Stomach (tissue), 19 donors: ENCODE data around the gene GOLGA2. TPM values are rescaled to one million over a fixed set of nuclear protein-coding genes. Genes with fewer than 3 reads are reported as not detected.
A peak's percentile ranks its signal among the peaks of the same experiment; 100 is the strongest.

Source experiments
- DNase-seq, 2 donors: peaks; one replicate each; pipeline versions ENCODE4 v3.0.0 to v3.0.0-alpha.2; 2013 to 2019
- H3K27ac ChIP-seq, 5 donors: fragments of 200-600 bp in 4 of 5; sonication (generic) in 4 of 5; one replicate each; pipeline ENCODE4 v1.5.1; 2013 to 2019; ENCODE audit warnings: mild to moderate bottlenecking in 1 of 5, moderate library complexity in 1 of 5
- H3K27me3 ChIP-seq, 3 donors: fragments of 200-600 bp; sonication (generic); one replicate each; pipeline ENCODE4 v1.5.1; 2017 to 2019; ENCODE audit warnings: mixed run types in 1 of 3
- H3K36me3 ChIP-seq, 4 donors: fragments of 200-600 bp; sonication (generic); 1 replicate in 3 of 4; 2 replicates in 1 of 4; pipeline ENCODE4 v1.5.1; 2016 to 2019
- H3K4me1 ChIP-seq, 4 donors: fragments of 200-600 bp; sonication (generic); one replicate each; pipeline ENCODE4 v1.5.1; 2016 to 2019
- H3K4me3 ChIP-seq, 4 donors: fragments of 200-600 bp; sonication (generic) in 3 of 4; one replicate each; pipeline ENCODE4 v1.5.1; 2016 to 2019; ENCODE audit warnings: mild to moderate bottlenecking in 1 of 4
- H3K9me3 ChIP-seq, 4 donors: fragments of 200-600 bp; sonication (generic); one replicate each; pipeline ENCODE4 v1.5.1; 2016 to 2019
- EP300 ChIP-seq: sonication (generic); formaldehyde crosslinking; IDR thresholded peaks from one replicate; pipeline ENCODE4 v1.6.1; 2017; ENCODE audit warnings: antibody characterized with exemption
- POLR2A ChIP-seq, 4 donors: fragments of 450-650 bp; IDR thresholded peaks; one replicate each; pipeline ENCODE4 v1.6.1; 2016; ENCODE audit warnings: antibody characterized with exemption in 4 of 4, control low read depth in 2 of 4, mild to moderate bottlenecking in 1 of 4, moderate library complexity in 1 of 4
- POLR2AphosphoS5 ChIP-seq, 3 donors: sonication (generic); formaldehyde crosslinking; IDR thresholded peaks; one replicate each; pipeline ENCODE4 v1.6.1; 2016; ENCODE audit warnings: antibody characterized with exemption in 3 of 3
- WGBS, 5 donors: extraction: QIAGEN DNeasy Blood & Tissue Kit in 3 of 5; methylation state at CpG; one replicate each; pipeline versions ENCODE4 v1.1.5 to v1.1.7; 2013 to 2018; 5-methylcytosine and 5-hydroxymethylcytosine counted together
- intact Hi-C: fragments of 100-400 bp; cut with DNase I; formaldehyde crosslinking; loops from one replicate; pipeline ENCODE4 v1.15.1; 2023; ENCODE audit warnings: low total_unique reads
- long read RNA-seq, 10 donors: transcript quantifications; one replicate each; lab custom pipeline, GENCODE V29; 2026
- polyA plus RNA-seq, 3 donors: library from polyadenylated mRNA; stranded (reverse); fragments of 200-250 nt; gene quantifications; one replicate each; pipeline ENCODE4 v1.2.3, GENCODE V29; 2013
- total RNA-seq, 5 donors: library from RNA; depleted of rRNA; stranded (reverse); fragments of >200 nt; gene quantifications; one replicate each; pipeline versions ENCODE4 v1.1.0 to v1.2.3, GENCODE V29; 2014 to 2016
- TF ChIP-seq, protein P1 (sequence below), 7 experiments: fragments of 450-650 bp in 4 of 7; fragments of 200-600 bp in 3 of 7; sonication (generic) in 3 of 7; IDR thresholded peaks; one replicate each; pipeline ENCODE4 v1.5.1; 2016 to 2019; ENCODE audit warnings: antibody characterized with exemption in 7 of 7, control low read depth in 2 of 7, mild to moderate bottlenecking in 1 of 7
- donor health status: healthy with polysubstance abuse.
- donor health status: Bipolar disorder and iron deficiency.
- donor health status: healthy.

GOLGA2 gene, protein sequence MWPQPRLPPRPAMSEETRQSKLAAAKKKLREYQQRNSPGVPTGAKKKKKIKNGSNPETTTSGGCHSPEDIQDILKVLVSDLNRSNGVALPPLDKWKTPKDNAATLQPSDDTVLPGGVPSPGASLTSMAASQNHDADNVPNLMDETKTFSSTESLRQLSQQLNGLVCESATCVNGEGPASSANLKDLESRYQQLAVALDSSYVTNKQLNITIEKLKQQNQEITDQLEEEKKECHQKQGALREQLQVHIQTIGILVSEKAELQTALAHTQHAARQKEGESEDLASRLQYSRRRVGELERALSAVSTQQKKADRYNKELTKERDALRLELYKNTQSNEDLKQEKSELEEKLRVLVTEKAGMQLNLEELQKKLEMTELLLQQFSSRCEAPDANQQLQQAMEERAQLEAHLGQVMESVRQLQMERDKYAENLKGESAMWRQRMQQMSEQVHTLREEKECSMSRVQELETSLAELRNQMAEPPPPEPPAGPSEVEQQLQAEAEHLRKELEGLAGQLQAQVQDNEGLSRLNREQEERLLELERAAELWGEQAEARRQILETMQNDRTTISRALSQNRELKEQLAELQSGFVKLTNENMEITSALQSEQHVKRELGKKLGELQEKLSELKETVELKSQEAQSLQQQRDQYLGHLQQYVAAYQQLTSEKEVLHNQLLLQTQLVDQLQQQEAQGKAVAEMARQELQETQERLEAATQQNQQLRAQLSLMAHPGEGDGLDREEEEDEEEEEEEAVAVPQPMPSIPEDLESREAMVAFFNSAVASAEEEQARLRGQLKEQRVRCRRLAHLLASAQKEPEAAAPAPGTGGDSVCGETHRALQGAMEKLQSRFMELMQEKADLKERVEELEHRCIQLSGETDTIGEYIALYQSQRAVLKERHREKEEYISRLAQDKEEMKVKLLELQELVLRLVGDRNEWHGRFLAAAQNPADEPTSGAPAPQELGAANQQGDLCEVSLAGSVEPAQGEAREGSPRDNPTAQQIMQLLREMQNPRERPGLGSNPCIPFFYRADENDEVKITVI
- total RNA-seq, result 100 to 1,000 TPM in 2 of 5 donors, 10 to 100 TPM in 3; 48.4 to 204 (median 92.7) TPM
- polyA plus RNA-seq, result 10 to 100 TPM; 54.3 to 62.3 (median 60.1) TPM
- long read RNA-seq, donor 1, partial matches to known transcripts, result 0 of 1 reads
- long read RNA-seq, donor 1, other reads (novel, unspliced or antisense), result 0 of 1 reads
- long read RNA-seq, donor 2, partial matches to known transcripts, result 6 of 22 reads
- long read RNA-seq, donor 2, other reads (novel, unspliced or antisense), result 16 of 22 reads
- long read RNA-seq, donor 3, partial matches to known transcripts, result 0 of 1 reads
- long read RNA-seq, donor 3, other reads (novel, unspliced or antisense), result 0 of 1 reads
- long read RNA-seq, donor 4, result 0 reads
- long read RNA-seq, donor 5, partial matches to known transcripts, result 0 of 2 reads
- long read RNA-seq, donor 5, other reads (novel, unspliced or antisense), result 0 of 2 reads
- long read RNA-seq, donor 6, full-length matches to known transcripts, result 4 of 4 reads
- long read RNA-seq, donor 6, partial matches to known transcripts, result 0 of 4 reads
- long read RNA-seq, donor 6, other reads (novel, unspliced or antisense), result 0 of 4 reads
- long read RNA-seq, donor 7, result 0 reads
- long read RNA-seq, donor 8, full-length matches to known transcripts, result 4 of 4 reads
- long read RNA-seq, donor 8, partial matches to known transcripts, result 0 of 4 reads
- long read RNA-seq, donor 8, other reads (novel, unspliced or antisense), result 0 of 4 reads
- long read RNA-seq, donor 9, result 0 reads
- long read RNA-seq, donor 10, partial matches to known transcripts, result 0 of 1 reads
- long read RNA-seq, donor 10, other reads (novel, unspliced or antisense), result 0 of 1 reads

DNA sequence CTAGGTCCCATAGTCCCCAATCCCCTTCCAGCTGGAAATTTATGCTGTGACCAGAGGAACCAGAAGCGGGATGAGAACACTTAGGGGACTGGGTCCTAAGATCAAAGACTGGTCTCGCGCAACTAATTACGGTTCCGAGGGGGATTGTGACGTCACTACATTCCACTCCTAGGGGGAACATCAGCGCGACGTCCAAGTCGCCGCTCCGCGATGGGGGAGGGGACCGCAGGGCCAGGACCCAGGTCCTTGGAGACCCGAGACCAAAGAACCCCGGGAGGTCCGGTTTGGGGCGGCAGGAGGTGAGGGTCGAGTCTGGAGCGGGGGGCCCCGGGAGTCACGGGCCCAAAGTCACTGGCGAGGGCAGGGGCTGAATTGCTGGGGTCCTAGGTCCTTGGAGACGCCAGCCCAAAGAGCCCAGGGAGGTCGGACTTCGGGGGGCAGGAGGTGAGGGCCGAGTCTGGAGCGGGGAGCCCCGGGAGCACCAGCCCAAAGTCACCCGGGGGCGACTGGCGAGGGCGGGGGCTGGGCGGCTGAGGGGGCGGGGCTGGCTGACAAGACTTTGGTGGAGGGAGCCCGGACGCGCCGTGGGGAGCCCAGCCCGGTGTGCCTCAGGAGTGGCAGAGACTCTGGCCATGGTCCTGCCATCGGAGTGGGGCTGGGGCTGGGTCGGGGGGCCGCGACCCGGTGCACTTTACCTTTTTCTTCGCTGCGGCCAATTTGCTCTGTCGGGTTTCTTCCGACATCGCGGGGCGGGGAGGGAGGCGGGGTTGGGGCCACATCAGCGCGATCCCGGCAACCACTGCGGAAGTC, at the start of gene GOLGA2:
GOLGA2 (minus strand) TSS at position 810 of the 810 bp plus-strand sequence; CDS start at position 779, 31 bp downstream.
- peaks cover 26 to 32% (median 30%) of the 10 kb centered on the region in 4 donors for H3K36me3 ChIP-seq
- no peaks in the 10 kb centered on the region for H3K27me3 ChIP-seq
- no peaks in the 10 kb centered on the region for H3K9me3 ChIP-seq
- peak in 1 of 2 donors; percentile 85 for DNase-seq
- TF ChIP-seq, protein P1, sequence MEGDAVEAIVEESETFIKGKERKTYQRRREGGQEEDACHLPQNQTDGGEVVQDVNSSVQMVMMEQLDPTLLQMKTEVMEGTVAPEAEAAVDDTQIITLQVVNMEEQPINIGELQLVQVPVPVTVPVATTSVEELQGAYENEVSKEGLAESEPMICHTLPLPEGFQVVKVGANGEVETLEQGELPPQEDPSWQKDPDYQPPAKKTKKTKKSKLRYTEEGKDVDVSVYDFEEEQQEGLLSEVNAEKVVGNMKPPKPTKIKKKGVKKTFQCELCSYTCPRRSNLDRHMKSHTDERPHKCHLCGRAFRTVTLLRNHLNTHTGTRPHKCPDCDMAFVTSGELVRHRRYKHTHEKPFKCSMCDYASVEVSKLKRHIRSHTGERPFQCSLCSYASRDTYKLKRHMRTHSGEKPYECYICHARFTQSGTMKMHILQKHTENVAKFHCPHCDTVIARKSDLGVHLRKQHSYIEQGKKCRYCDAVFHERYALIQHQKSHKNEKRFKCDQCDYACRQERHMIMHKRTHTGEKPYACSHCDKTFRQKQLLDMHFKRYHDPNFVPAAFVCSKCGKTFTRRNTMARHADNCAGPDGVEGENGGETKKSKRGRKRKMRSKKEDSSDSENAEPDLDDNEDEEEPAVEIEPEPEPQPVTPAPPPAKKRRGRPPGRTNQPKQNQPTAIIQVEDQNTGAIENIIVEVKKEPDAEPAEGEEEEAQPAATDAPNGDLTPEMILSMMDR (IDR thresholded peaks at IDR 0.05), result no peak
- TF ChIP-seq POLR2AphosphoS5 (IDR thresholded peaks at IDR 0.05) (no peak), EP300 (no peak), POLR2A (IDR thresholded peaks at IDR 0.05) (no peak)
- peak within 1 kb of the TSS; percentile 69 to 97 (median 78) for H3K4me3 ChIP-seq
- WGBS, 5 donors, result 1% methylated on average over 37 to 57 of the region's 57 CpGs
- peaks cover 25 to 65% (median 45%) of the 10 kb centered on the region in 4 donors for H3K4me1 ChIP-seq
- intact Hi-C loops, result no loop called here
- peak within 1 kb of the TSS; percentile 86 to 97 (median 92) for H3K27ac ChIP-seq

DNA sequence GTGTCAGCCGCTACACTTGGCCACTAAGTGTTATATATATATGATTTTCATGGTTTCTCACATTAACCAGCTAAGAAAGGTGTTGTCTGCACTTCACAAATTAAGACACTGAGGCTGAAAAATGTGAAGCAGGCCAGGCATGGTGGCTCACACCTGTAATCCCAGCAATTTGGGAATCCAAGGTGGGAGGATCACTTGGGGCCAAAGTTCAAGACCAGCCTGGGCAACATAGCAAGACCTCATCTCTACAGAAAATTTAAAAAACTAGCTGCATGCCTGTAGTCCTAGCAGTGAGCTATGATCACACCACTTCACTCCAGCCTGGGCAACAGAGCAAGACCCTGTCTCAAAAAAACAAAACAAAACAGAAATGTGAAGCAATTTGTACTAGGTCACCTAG, 48.6 kb upstream of the GOLGA2 start:
- peaks cover 20 to 46% (median 38%) of the 10 kb centered on the region in 4 donors for H3K4me1 ChIP-seq
- intact Hi-C loops, result no loop called here
- H3K27me3 ChIP-seq, result no peaks in the 10 kb centered on the region
- TF ChIP-seq POLR2AphosphoS5 (IDR thresholded peaks at IDR 0.05) (no peak), EP300 (no peak), POLR2A (IDR thresholded peaks at IDR 0.05) (no peak)
- TF ChIP-seq, protein P1 (IDR thresholded peaks at IDR 0.05), result no peak
- 92 to 100% (median 100%) methylated on average over 1 of the region's 1 CpG for WGBS, 5 donors
- DNase-seq, result no peak
- no peaks in the 10 kb centered on the region for H3K9me3 ChIP-seq
- peaks cover 24 to 57% (median 53%) of the 10 kb centered on the region in 4 donors for H3K36me3 ChIP-seq
- no peak overlapping the region for H3K27ac ChIP-seq
- H3K4me3 ChIP-seq, result no peak overlapping the region

DNA sequence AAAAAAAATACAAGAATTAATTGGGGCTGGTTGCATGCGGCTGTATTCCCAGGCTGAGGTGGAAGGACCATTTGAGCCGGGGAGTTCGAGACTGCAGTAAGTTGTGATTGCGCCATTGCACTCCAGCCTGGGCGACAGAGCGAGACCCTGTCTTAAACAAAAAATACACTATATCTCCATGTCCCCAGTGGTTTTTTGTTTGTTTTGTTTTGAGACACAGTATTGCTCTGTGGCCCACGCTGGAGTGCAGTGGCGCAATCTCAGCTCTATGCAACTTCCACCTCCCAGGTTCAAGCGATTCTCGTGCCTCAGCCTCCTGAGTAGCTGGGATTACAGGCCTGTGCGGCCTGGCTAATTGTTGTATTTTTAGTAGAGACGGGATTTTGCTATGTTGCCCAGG, 48.0 kb upstream of the GOLGA2 start:
- Histone ChIP-seq H3K36me3 (peaks cover 24 to 58% (median 50%) of the 10 kb centered on the region in 4 donors), H3K4me3 (peak overlapping the region; percentile 78 to 97 (median 92)), H3K9me3 (no peaks in the 10 kb centered on the region), H3K27ac (peak overlapping the region in 2 of 5 donors; percentile 87 to 92), H3K27me3 (no peaks in the 10 kb centered on the region), H3K4me1 (peaks cover 20 to 40% (median 38%) of the 10 kb centered on the region in 4 donors)
- 81 to 87% (median 83%) methylated on average over 12 of the region's 12 CpGs for WGBS, 5 donors
- TF ChIP-seq, protein P1 (IDR thresholded peaks at IDR 0.05), result no peak
- no peak for TF ChIP-seq POLR2AphosphoS5 (IDR thresholded peaks at IDR 0.05)
- no peak for TF ChIP-seq POLR2A (IDR thresholded peaks at IDR 0.05)
- TF ChIP-seq EP300, result no peak
- no peak for DNase-seq
- intact Hi-C loops, result no loop called here
